ENCODE results near the gene ZSWIM9.
A peak's percentile ranks its signal among the peaks of the same experiment; 100 is the strongest.

Gene ZSWIM9

GRCh38 chr19:48154003-48154402 is 16.5 kb upstream of the ZSWIM9 start:
- Histone ChIP-seq H4K20me1 (ENCODE audit: low read depth, low read length) (no peaks in the 10 kb centered on the region), H3K4me3 (ENCODE audit: insufficient read depth, low read length, poor library complexity, severe bottlenecking) (no peak overlapping the region), H3K79me2 (ENCODE audit: insufficient read depth, low read length) (no peaks in the 10 kb centered on the region), H3K4me2 (ENCODE audit: low read depth, low read length, poor library complexity, severe bottlenecking) (no peak overlapping the region), H3K9me2 (replicated peaks; ENCODE audit: insufficient read depth, low read length) (no peaks in the 10 kb centered on the region), H3K36me3 (ENCODE audit: low read length) (peaks cover 9% of the 10 kb centered on the region; the same call in 1 of the 2 replicates), H3F3A (ENCODE audit: insufficient read depth) (no peaks in the 10 kb centered on the region), H3K9me3 (ENCODE audit: insufficient read depth, low read length) (no peaks in the 10 kb centered on the region), H3K27me3 (ENCODE audit: low read length) (no peaks in the 10 kb centered on the region), H3K27ac (ENCODE audit: low read depth, low read length) (no peak overlapping the region), H2AFZ (ENCODE audit: low read depth, low read length, severe bottlenecking) (no peak overlapping the region), H3K9ac (ENCODE audit: low read length) (no peak overlapping the region)
- no peak for TF ChIP-seq EZH2phosphoT487 (conservative IDR thresholded peaks at IDR 0.05; ENCODE audit: low read length)
- no peak for TF ChIP-seq CTCF (IDR thresholded peaks at IDR 0.05; ENCODE audit: insufficient read depth, low read length, poor library complexity, severe bottlenecking)

- Histone ChIP-seq H3K36me3 (ENCODE audit: low read length) (no peaks in the 10 kb centered on the region), H3K4me2 (ENCODE audit: low read depth, low read length, poor library complexity, severe bottlenecking) (no peak overlapping the region), H3K27ac (ENCODE audit: low read depth, low read length) (no peak overlapping the region), H2AFZ (ENCODE audit: low read depth, low read length, severe bottlenecking) (no peak overlapping the region), H4K20me1 (ENCODE audit: low read depth, low read length) (no peaks in the 10 kb centered on the region), H3K27me3 (ENCODE audit: low read length) (no peaks in the 10 kb centered on the region), H3F3A (ENCODE audit: insufficient read depth) (no peaks in the 10 kb centered on the region), H3K9me2 (replicated peaks; ENCODE audit: insufficient read depth, low read length) (no peaks in the 10 kb centered on the region), H3K79me2 (ENCODE audit: insufficient read depth, low read length) (no peaks in the 10 kb centered on the region), H3K9ac (ENCODE audit: low read length) (no peak overlapping the region), H3K4me3 (ENCODE audit: insufficient read depth, low read length, poor library complexity, severe bottlenecking) (no peak overlapping the region), H3K9me3 (ENCODE audit: insufficient read depth, low read length) (no peaks in the 10 kb centered on the region)
- TF ChIP-seq EZH2phosphoT487 (conservative IDR thresholded peaks at IDR 0.05; ENCODE audit: low read length) (no peak), CTCF (IDR thresholded peaks at IDR 0.05; ENCODE audit: insufficient read depth, low read length, poor library complexity, severe bottlenecking) (no peak)
These were observed 12.2 kb upstream of the ZSWIM9 start for GRCh38 chr19:48158210-48158790.

- Histone ChIP-seq H4K20me1 (ENCODE audit: low read depth, low read length) (peaks cover 10% of the 10 kb centered on the region; the same call in 1 of the 2 replicates), H3K79me2 (ENCODE audit: insufficient read depth, low read length) (peaks cover 51% of the 10 kb centered on the region), H3K4me3 (ENCODE audit: insufficient read depth, low read length, poor library complexity, severe bottlenecking) (no peak overlapping the region), H3K36me3 (ENCODE audit: low read length) (peaks cover 6% of the 10 kb centered on the region; the same call in 1 of the 2 replicates), H3K9me2 (replicated peaks; ENCODE audit: insufficient read depth, low read length) (no peaks in the 10 kb centered on the region), H3K9ac (ENCODE audit: low read length) (no peak overlapping the region), H3K27ac (ENCODE audit: low read depth, low read length) (no peak overlapping the region), H3K9me3 (ENCODE audit: insufficient read depth, low read length) (no peaks in the 10 kb centered on the region), H2AFZ (ENCODE audit: low read depth, low read length, severe bottlenecking) (no peak overlapping the region), H3K4me2 (ENCODE audit: low read depth, low read length, poor library complexity, severe bottlenecking) (peak overlapping the region; percentile 63), H3F3A (ENCODE audit: insufficient read depth) (peaks cover 10% of the 10 kb centered on the region), H3K27me3 (ENCODE audit: low read length) (no peaks in the 10 kb centered on the region)
- TF ChIP-seq CTCF (IDR thresholded peaks at IDR 0.05; ENCODE audit: insufficient read depth, low read length, poor library complexity, severe bottlenecking): no peak
- TF ChIP-seq EZH2phosphoT487 (conservative IDR thresholded peaks at IDR 0.05; ENCODE audit: low read length): no peak
These were observed 1.8 kb upstream of the ZSWIM9 start for GRCh38 chr19:48168689-48169088.
